Mesothelial cell of epicardium (in vitro differentiated cells): ENCODE measurements around the gene CEP164. TPM values are rescaled to one million over a fixed set of nuclear protein-coding genes. Genes with fewer than 3 reads are reported as not detected.
A peak's percentile ranks its signal among the peaks of the same experiment; 100 is the strongest.

Experiments
- DNase-seq, 2 experiments: peaks; one replicate each; pipeline ENCODE4 v3.0.0; 2021; ENCODE audit warnings: low spot score in 2 of 2; ENCODE audit not compliant: unreplicated experiment in 2 of 2
- H3K27ac Mint-ChIP-seq: 2 replicates; pipeline ENCODE4 v1.8.0; 2021; ENCODE audit warnings: mixed read lengths
- H3K27me3 Mint-ChIP-seq: 2 replicates; pipeline ENCODE4 v1.8.0; 2021; ENCODE audit warnings: low read depth, mixed read lengths
- H3K36me3 Mint-ChIP-seq: 2 replicates; pipeline ENCODE4 v1.8.0; 2021; ENCODE audit warnings: mixed read lengths
- H3K4me1 Mint-ChIP-seq: 2 replicates; pipeline ENCODE4 v1.8.0; 2021; ENCODE audit warnings: mixed read lengths
- H3K4me3 Mint-ChIP-seq: 2 replicates; pipeline ENCODE4 v1.8.0; 2021; ENCODE audit warnings: mild to moderate bottlenecking, moderate library complexity, mixed read lengths
- H3K9me3 Mint-ChIP-seq: 2 replicates; pipeline ENCODE4 v1.8.0; 2021; ENCODE audit warnings: mixed read lengths
- CTCF ChIP-seq: fragments of 200-600 bp; sonication (generic); IDR thresholded peaks from one replicate; pipeline ENCODE4 v1.5.0; 2021; ENCODE audit warnings: antibody characterized with exemption; ENCODE audit not compliant: unreplicated experiment
- total RNA-seq: library from RNA; stranded (reverse); gene quantifications from 3 replicates; pipeline ENCODE4 v1.2.1, GENCODE V29; 2021

The CEP164 gene
- total RNA-seq, 1 donor from 2014 or later = 51.1 TPM

GRCh38 chr11:117425679-117426296 lies 98.1 kb downstream of the CEP164 start:
- no peak for TF ChIP-seq CTCF
- no peak for DNase-seq
- H3K27ac Mint-ChIP-seq = no peak overlapping the region
- peaks cover 8% of the 10 kb centered on the region for H3K4me1 Mint-ChIP-seq
- H3K9me3 Mint-ChIP-seq = no peaks in the 10 kb centered on the region
- peaks cover 61% of the 10 kb centered on the region for H3K27me3 Mint-ChIP-seq
- H3K4me3 Mint-ChIP-seq = no peak overlapping the region
- no peaks in the 10 kb centered on the region for H3K36me3 Mint-ChIP-seq

GRCh38 chr11:117426297-117426685 lies 98.6 kb downstream of the CEP164 start:
- Mint-ChIP-seq H3K9me3 (no peaks in the 10 kb centered on the region), H3K27ac (no peak overlapping the region), H3K27me3 (peaks cover 64% of the 10 kb centered on the region), H3K36me3 (no peaks in the 10 kb centered on the region), H3K4me1 (peaks cover 8% of the 10 kb centered on the region), H3K4me3 (no peak overlapping the region)
- TF ChIP-seq CTCF = peak; percentile 94
- DNase-seq = peak; percentile 73 to 94

- DNase-seq = no peak
- Mint-ChIP-seq H3K27ac (no peak overlapping the region), H3K4me3 (no peak overlapping the region), H3K9me3 (no peaks in the 10 kb centered on the region), H3K36me3 (no peaks in the 10 kb centered on the region), H3K27me3 (peaks cover 66% of the 10 kb centered on the region), H3K4me1 (peaks cover 8% of the 10 kb centered on the region)
- TF ChIP-seq CTCF = no peak
Observed at GRCh38 chr11:117426941-117427340, 99.3 kb downstream of the CEP164 start.

- no peak for TF ChIP-seq CTCF
- no peaks in the 10 kb centered on the region for H3K36me3 Mint-ChIP-seq
- H3K9me3 Mint-ChIP-seq = no peaks in the 10 kb centered on the region
- H3K4me1 Mint-ChIP-seq = peaks cover 8% of the 10 kb centered on the region
- no peak overlapping the region for H3K27ac Mint-ChIP-seq
- H3K4me3 Mint-ChIP-seq = no peak overlapping the region
- DNase-seq = no peak
- peaks cover 66% of the 10 kb centered on the region for H3K27me3 Mint-ChIP-seq
Observed at GRCh38 chr11:117427356-117427874, 99.8 kb downstream of the CEP164 start.

GRCh38 chr11:117428186-117428855 lies 100.7 kb downstream of the CEP164 start:
- Mint-ChIP-seq H3K36me3 (no peaks in the 10 kb centered on the region), H3K4me1 (peaks cover 8% of the 10 kb centered on the region), H3K27me3 (peaks cover 60% of the 10 kb centered on the region), H3K4me3 (no peak overlapping the region), H3K9me3 (no peaks in the 10 kb centered on the region), H3K27ac (no peak overlapping the region)
- no peak for TF ChIP-seq CTCF
- DNase-seq = no peak
